ENCODE measurements around the gene HERC3.
A peak's percentile ranks its signal among the peaks of the same experiment; 100 is the strongest.

The HERC3 gene

GRCh38 chr4:88725143-88725542 lies 132.9 kb downstream of the HERC3 start:
- H3K36me3 Mint-ChIP-seq, result peaks cover 6 to 17% of the 10 kb centered on the region in 2 donors
- ATAC-seq (replicated peaks) (no peak), DNase-seq (no peak)
- H3K4me3 Mint-ChIP-seq, result no peak overlapping the region
- H3K27me3 Mint-ChIP-seq, result no peaks in the 10 kb centered on the region
- H3K27ac Mint-ChIP-seq, result no peak overlapping the region
- no peaks in the 10 kb centered on the region for H3K9me3 Mint-ChIP-seq
- no peaks in the 10 kb centered on the region for H3K4me1 Mint-ChIP-seq

- DNase-seq (no peak), ATAC-seq (replicated peaks) (no peak)
- H3K36me3 Mint-ChIP-seq, result peaks cover 3 to 9% of the 10 kb centered on the region in 2 donors
- no peaks in the 10 kb centered on the region for H3K4me1 Mint-ChIP-seq
- no peak overlapping the region for H3K4me3 Mint-ChIP-seq
- H3K27ac Mint-ChIP-seq, result no peak overlapping the region
- H3K27me3 Mint-ChIP-seq, result no peaks in the 10 kb centered on the region
- no peaks in the 10 kb centered on the region for H3K9me3 Mint-ChIP-seq
Measured at GRCh38 chr4:88725986-88726385, 133.7 kb downstream of the HERC3 start.

GRCh38 chr4:88728146-88728545 lies 135.9 kb downstream of the HERC3 start:
- Mint-ChIP-seq H3K36me3 (peaks cover 0 to 6% of the 10 kb centered on the region in 2 donors), H3K27ac (no peak overlapping the region), H3K9me3 (no peaks in the 10 kb centered on the region), H3K4me1 (no peaks in the 10 kb centered on the region), H3K27me3 (no peaks in the 10 kb centered on the region), H3K4me3 (no peak overlapping the region)
- DNase-seq (no peak), ATAC-seq (replicated peaks) (no peak)

- Mint-ChIP-seq H3K27me3 (no peaks in the 10 kb centered on the region), H3K9me3 (no peaks in the 10 kb centered on the region), H3K4me3 (no peak overlapping the region), H3K36me3 (peaks cover 0 to 6% of the 10 kb centered on the region in 2 donors), H3K27ac (no peak overlapping the region), H3K4me1 (no peaks in the 10 kb centered on the region)
- ATAC-seq (replicated peaks), result no peak
- DNase-seq, result no peak
Measured at GRCh38 chr4:88729146-88729760, 137.0 kb downstream of the HERC3 start.

GRCh38 chr4:88730811-88731210 lies 138.5 kb downstream of the HERC3 start:
- no peak for ATAC-seq (replicated peaks)
- H3K27me3 Mint-ChIP-seq, result no peaks in the 10 kb centered on the region
- peak overlapping the region; percentile 56 for H3K27ac Mint-ChIP-seq
- no peak overlapping the region for H3K4me3 Mint-ChIP-seq
- H3K4me1 Mint-ChIP-seq, result no peaks in the 10 kb centered on the region
- H3K9me3 Mint-ChIP-seq, result no peaks in the 10 kb centered on the region
- no peak for DNase-seq
- peaks cover 0 to 6% of the 10 kb centered on the region in 2 donors for H3K36me3 Mint-ChIP-seq

GRCh38 chr4:88731381-88731780 lies 139.1 kb downstream of the HERC3 start:
- Mint-ChIP-seq H3K36me3 (peaks cover 0 to 6% of the 10 kb centered on the region in 2 donors), H3K27ac (no peak overlapping the region), H3K4me3 (no peak overlapping the region), H3K4me1 (peaks cover 0 to under 1% of the 10 kb centered on the region in 2 donors), H3K27me3 (no peaks in the 10 kb centered on the region), H3K9me3 (no peaks in the 10 kb centered on the region)
- no peak for DNase-seq
- no peak for ATAC-seq (replicated peaks)

GRCh38 chr4:88732714-88733368 lies 140.6 kb downstream of the HERC3 start:
- no peak for ATAC-seq (replicated peaks)
- H3K27ac Mint-ChIP-seq, result no peak overlapping the region
- H3K9me3 Mint-ChIP-seq, result no peaks in the 10 kb centered on the region
- H3K27me3 Mint-ChIP-seq, result no peaks in the 10 kb centered on the region
- no peak overlapping the region for H3K4me3 Mint-ChIP-seq
- H3K36me3 Mint-ChIP-seq, result no peaks in the 10 kb centered on the region
- H3K4me1 Mint-ChIP-seq, result peaks cover 10 to 15% of the 10 kb centered on the region in 2 donors
- no peak for DNase-seq

GRCh38 chr4:88734403-88734949 lies 142.2 kb downstream of the HERC3 start:
- DNase-seq (no peak), ATAC-seq (replicated peaks) (no peak)
- no peak overlapping the region for H3K4me3 Mint-ChIP-seq
- H3K36me3 Mint-ChIP-seq, result no peaks in the 10 kb centered on the region
- peaks cover 14 to 23% of the 10 kb centered on the region in 2 donors for H3K4me1 Mint-ChIP-seq
- H3K27me3 Mint-ChIP-seq, result no peaks in the 10 kb centered on the region
- H3K9me3 Mint-ChIP-seq, result no peaks in the 10 kb centered on the region
- no peak overlapping the region for H3K27ac Mint-ChIP-seq

GRCh38 chr4:88735564-88735963 lies 143.3 kb downstream of the HERC3 start:
- H3K27me3 Mint-ChIP-seq, result no peaks in the 10 kb centered on the region
- no peak overlapping the region for H3K27ac Mint-ChIP-seq
- ATAC-seq (replicated peaks) (no peak), DNase-seq (no peak)
- no peak overlapping the region for H3K4me3 Mint-ChIP-seq
- no peaks in the 10 kb centered on the region for H3K9me3 Mint-ChIP-seq
- H3K4me1 Mint-ChIP-seq, result peaks cover 14 to 23% of the 10 kb centered on the region in 2 donors
- no peaks in the 10 kb centered on the region for H3K36me3 Mint-ChIP-seq

GRCh38 chr4:88736264-88736663 lies 144.0 kb downstream of the HERC3 start:
- Mint-ChIP-seq H3K27ac (no peak overlapping the region), H3K4me1 (peaks cover 14 to 23% of the 10 kb centered on the region in 2 donors), H3K4me3 (no peak overlapping the region), H3K36me3 (no peaks in the 10 kb centered on the region), H3K27me3 (no peaks in the 10 kb centered on the region), H3K9me3 (no peaks in the 10 kb centered on the region)
- no peak for ATAC-seq (replicated peaks)
- DNase-seq, result no peak

- no peaks in the 10 kb centered on the region for H3K36me3 Mint-ChIP-seq
- DNase-seq, result peak; percentile 11
- H3K9me3 Mint-ChIP-seq, result no peaks in the 10 kb centered on the region
- H3K4me3 Mint-ChIP-seq, result peak overlapping the region; percentile 74 to 78
- no peaks in the 10 kb centered on the region for H3K27me3 Mint-ChIP-seq
- peaks cover 14 to 23% of the 10 kb centered on the region in 2 donors for H3K4me1 Mint-ChIP-seq
- ATAC-seq (replicated peaks), result peak; percentile 96 to 97
- no peak overlapping the region for H3K27ac Mint-ChIP-seq
Measured at GRCh38 chr4:88737307-88737941, 145.1 kb downstream of the HERC3 start.

GRCh38 chr4:88738180-88738579 lies 145.9 kb downstream of the HERC3 start:
- no peak overlapping the region for H3K27ac Mint-ChIP-seq
- peaks cover 14 to 23% of the 10 kb centered on the region in 2 donors for H3K4me1 Mint-ChIP-seq
- DNase-seq (no peak), ATAC-seq (replicated peaks) (no peak)
- no peaks in the 10 kb centered on the region for H3K27me3 Mint-ChIP-seq
- H3K36me3 Mint-ChIP-seq, result no peaks in the 10 kb centered on the region
- H3K9me3 Mint-ChIP-seq, result no peaks in the 10 kb centered on the region
- no peak overlapping the region for H3K4me3 Mint-ChIP-seq

- no peaks in the 10 kb centered on the region for H3K27me3 Mint-ChIP-seq
- no peak overlapping the region for H3K4me3 Mint-ChIP-seq
- peaks cover 7 to 12% of the 10 kb centered on the region in 2 donors for H3K4me1 Mint-ChIP-seq
- H3K9me3 Mint-ChIP-seq, result no peaks in the 10 kb centered on the region
- H3K36me3 Mint-ChIP-seq, result no peaks in the 10 kb centered on the region
- ATAC-seq (replicated peaks), result no peak
- DNase-seq, result no peak
- no peak overlapping the region for H3K27ac Mint-ChIP-seq
Measured at GRCh38 chr4:88742561-88742960, 150.3 kb downstream of the HERC3 start.

- no peak for ATAC-seq (replicated peaks)
Measured at GRCh38 chr4:88743696-88744095, 151.4 kb downstream of the HERC3 start.

GRCh38 chr4:88744609-88745008 lies 152.3 kb downstream of the HERC3 start:
- Mint-ChIP-seq H3K36me3 (no peaks in the 10 kb centered on the region), H3K27me3 (no peaks in the 10 kb centered on the region), H3K4me3 (no peak overlapping the region), H3K4me1 (no peaks in the 10 kb centered on the region), H3K27ac (no peak overlapping the region), H3K9me3 (no peaks in the 10 kb centered on the region)
- DNase-seq, result no peak
- no peak for ATAC-seq (replicated peaks)

More at GRCh38 chr4:88743696-88744095, 151.4 kb downstream of the HERC3 start:
- no peak overlapping the region for H3K4me3 Mint-ChIP-seq
- H3K27me3 Mint-ChIP-seq, result no peaks in the 10 kb centered on the region
- H3K4me1 Mint-ChIP-seq, result peaks cover 0 to under 1% of the 10 kb centered on the region in 2 donors
- no peak overlapping the region for H3K27ac Mint-ChIP-seq
- no peaks in the 10 kb centered on the region for H3K9me3 Mint-ChIP-seq
- DNase-seq, result no peak
- no peaks in the 10 kb centered on the region for H3K36me3 Mint-ChIP-seq

All from stimulated activated naive B cell treated with anti-CD40 and anti-IgM and Interleukin-4, amounts not matched to agents 10 μg/mL and 1 μg/mL and 100 μg/mL, for 72 hours (primary cell).